ENCODE results near the gene GRB2. TPM values are rescaled to one million over a fixed set of nuclear protein-coding genes. Genes with fewer than 3 reads are reported as not detected.

GRB2 gene
- polyA plus RNA-seq, 3 donors, result 164 to 338 (median 262) TPM

- Mint-ChIP-seq H3K9me3 (peaks cover 0 to 1% (median 0%) of the 10 kb centered on the region in 7 donors), H3K27me3 (ENCODE audit: low read depth in 3 of 3) (peaks cover 0 to 2% (median 0%) of the 10 kb centered on the region in 3 donors), H3K27ac (peak overlapping the region; percentile 85 to 94 (median 91)), H3K36me3 (peaks cover 1 to 23% of the 10 kb centered on the region in 2 donors), H3K4me3 (peak overlapping the region; percentile 13 to 78), H3K4me1 (peaks cover 98% of the 10 kb centered on the region)
- H3K27me3 ChIP-seq (ENCODE audit: control insufficient read depth in 2 of 2, insufficient read depth in 2 of 2, low read length in 2 of 2), result no peaks in the 10 kb centered on the region
- peak overlapping the region; percentile 51 for H3K9ac ChIP-seq (ENCODE audit: insufficient read depth, low read length, poor library complexity, severe bottlenecking)
- H2AFZ ChIP-seq (ENCODE audit: insufficient read depth, low read depth, low read length, poor library complexity, severe bottlenecking), result no peak overlapping the region
- H3K9me3 ChIP-seq (replicated peaks in 1 of 2; ENCODE audit: control insufficient read depth in 1 of 2, insufficient read depth in 1 of 2, low read length in 2 of 2), result no peaks in the 10 kb centered on the region
- peaks cover 2 to 6% of the 10 kb centered on the region in 2 donors for H3K36me3 ChIP-seq (replicated peaks in 1 of 2; ENCODE audit: control insufficient read depth in 1 of 2, insufficient read depth in 2 of 2, low read length in 2 of 2)
- peak overlapping the region in 2 of 3 experiments; percentile 33 to 57 for H3K4me3 ChIP-seq (replicated peaks in 1 of 3; ENCODE audit: low read depth in 2 of 3, low read length in 3 of 3)
- TF ChIP-seq, protein P1, sequence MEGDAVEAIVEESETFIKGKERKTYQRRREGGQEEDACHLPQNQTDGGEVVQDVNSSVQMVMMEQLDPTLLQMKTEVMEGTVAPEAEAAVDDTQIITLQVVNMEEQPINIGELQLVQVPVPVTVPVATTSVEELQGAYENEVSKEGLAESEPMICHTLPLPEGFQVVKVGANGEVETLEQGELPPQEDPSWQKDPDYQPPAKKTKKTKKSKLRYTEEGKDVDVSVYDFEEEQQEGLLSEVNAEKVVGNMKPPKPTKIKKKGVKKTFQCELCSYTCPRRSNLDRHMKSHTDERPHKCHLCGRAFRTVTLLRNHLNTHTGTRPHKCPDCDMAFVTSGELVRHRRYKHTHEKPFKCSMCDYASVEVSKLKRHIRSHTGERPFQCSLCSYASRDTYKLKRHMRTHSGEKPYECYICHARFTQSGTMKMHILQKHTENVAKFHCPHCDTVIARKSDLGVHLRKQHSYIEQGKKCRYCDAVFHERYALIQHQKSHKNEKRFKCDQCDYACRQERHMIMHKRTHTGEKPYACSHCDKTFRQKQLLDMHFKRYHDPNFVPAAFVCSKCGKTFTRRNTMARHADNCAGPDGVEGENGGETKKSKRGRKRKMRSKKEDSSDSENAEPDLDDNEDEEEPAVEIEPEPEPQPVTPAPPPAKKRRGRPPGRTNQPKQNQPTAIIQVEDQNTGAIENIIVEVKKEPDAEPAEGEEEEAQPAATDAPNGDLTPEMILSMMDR (IDR thresholded peaks at IDR 0.05), result no peak
- DNase-seq, result peak; percentile 47 to 71 (median 55)
- H3K27ac ChIP-seq (ENCODE audit: low read depth in 1 of 2, low read length in 2 of 2), result peak overlapping the region; percentile 49 to 87
- 2% methylated on average over 5 of the region's 8 CpGs for WGBS (ENCODE audit: insufficient coverage)
- H4K20me1 ChIP-seq (ENCODE audit: insufficient read depth, low read length), result peaks cover 100% of the 10 kb centered on the region
- H3K79me2 ChIP-seq (ENCODE audit: insufficient read depth, low read length), result peaks cover 100% of the 10 kb centered on the region
- intact Hi-C loops (cut with micrococcal nuclease), result loop anchor here (5.0 to 10.0 kb wide), 2 partner anchors 37 to 49 kb away; no protein-coding TSS in a partner anchor
- H3K4me1 ChIP-seq (ENCODE audit: control insufficient read depth in 1 of 2, insufficient read depth in 2 of 2, low read length in 2 of 2), result peaks cover 87 to 97% of the 10 kb centered on the region in 2 donors
- peak overlapping the region; percentile 73 for H3K4me2 ChIP-seq (replicated peaks; ENCODE audit: extremely low read depth, low read length, poor library complexity, severe bottlenecking)
These were observed 59.8 kb downstream of the GRB2 start for GRCh38 chr17:75345514-75346167.

GRCh38 chr17:75344666-75345065 is 60.8 kb downstream of the GRB2 start:
- H3K79me2 ChIP-seq (ENCODE audit: insufficient read depth, low read length), result peaks cover 100% of the 10 kb centered on the region
- peaks cover 91 to 97% of the 10 kb centered on the region in 2 donors for H3K4me1 ChIP-seq (ENCODE audit: control insufficient read depth in 1 of 2, insufficient read depth in 2 of 2, low read length in 2 of 2)
- H3K4me2 ChIP-seq (replicated peaks; ENCODE audit: extremely low read depth, low read length, poor library complexity, severe bottlenecking), result no peak overlapping the region
- no peak overlapping the region for H3K4me3 ChIP-seq (replicated peaks in 1 of 3; ENCODE audit: low read depth in 2 of 3, low read length in 3 of 3)
- intact Hi-C loops (cut with micrococcal nuclease), result loop anchor here (5.0 to 10.0 kb wide), 2 partner anchors 38 to 50 kb away; no protein-coding TSS in a partner anchor
- H3K9ac ChIP-seq (ENCODE audit: insufficient read depth, low read length, poor library complexity, severe bottlenecking), result no peak overlapping the region
- peak overlapping the region; percentile 54 to 94 (median 69) for H3K27ac Mint-ChIP-seq
- no peaks in the 10 kb centered on the region for H3K27me3 Mint-ChIP-seq (ENCODE audit: low read depth in 3 of 3)
- H3K36me3 Mint-ChIP-seq, result peaks cover 6 to 20% of the 10 kb centered on the region in 2 donors
- H3K27me3 ChIP-seq (ENCODE audit: control insufficient read depth in 2 of 2, insufficient read depth in 2 of 2, low read length in 2 of 2), result no peaks in the 10 kb centered on the region
- H4K20me1 ChIP-seq (ENCODE audit: insufficient read depth, low read length), result peaks cover 100% of the 10 kb centered on the region
- TF ChIP-seq, protein P1 (IDR thresholded peaks at IDR 0.05), result no peak
- DNase-seq, result peak in 2 of 3 donors; percentile 44 to 64
- 96% methylated on average over 3 of the region's 5 CpGs for WGBS (ENCODE audit: insufficient coverage)
- no peak overlapping the region for H2AFZ ChIP-seq (ENCODE audit: insufficient read depth, low read depth, low read length, poor library complexity, severe bottlenecking)
- peaks cover 98% of the 10 kb centered on the region for H3K4me1 Mint-ChIP-seq
- H3K9me3 ChIP-seq (replicated peaks in 1 of 2; ENCODE audit: control insufficient read depth in 1 of 2, insufficient read depth in 1 of 2, low read length in 2 of 2), result no peaks in the 10 kb centered on the region
- H3K9me3 Mint-ChIP-seq, result peaks cover 0 to 1% (median 0%) of the 10 kb centered on the region in 7 donors
- peak overlapping the region; percentile 49 to 60 for H3K27ac ChIP-seq (ENCODE audit: low read depth in 1 of 2, low read length in 2 of 2)
- H3K4me3 Mint-ChIP-seq, result no peak overlapping the region
- H3K36me3 ChIP-seq (replicated peaks in 1 of 2; ENCODE audit: control insufficient read depth in 1 of 2, insufficient read depth in 2 of 2, low read length in 2 of 2), result peaks cover 2 to 7% of the 10 kb centered on the region in 2 donors
